Measurements from ENCODE around the gene SLC8A1. TPM values are rescaled to one million over a fixed set of nuclear protein-coding genes. Genes with fewer than 3 reads are reported as not detected.

The SLC8A1 gene
- total RNA-seq, 1 experiment from 2014 or later: 1.6 TPM

DNA sequence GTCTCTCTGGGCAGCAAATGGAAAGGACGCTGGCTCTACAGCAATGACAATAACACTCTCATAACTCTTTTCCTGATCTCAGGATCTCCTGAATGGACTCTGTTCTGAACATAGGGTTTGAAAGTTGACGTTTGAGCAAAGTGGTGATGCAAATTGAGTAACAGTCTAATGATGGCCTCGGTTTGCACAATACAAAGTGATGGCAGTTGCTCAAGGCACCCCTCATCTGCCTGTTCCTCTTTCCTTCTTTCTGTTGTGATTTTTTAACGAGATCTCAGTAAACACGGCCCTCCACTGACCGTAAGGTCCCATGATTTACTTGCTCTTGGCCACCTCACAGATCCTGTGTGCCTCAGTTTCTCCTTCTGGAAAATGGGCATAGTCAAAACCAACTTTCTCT lies 303.6 kb downstream of the SLC8A1 start:
- Mint-ChIP-seq H3K4me1 (ENCODE audit: insufficient read depth, unreplicated experiment) (no peaks in the 10 kb centered on the region), H3K4me3 (ENCODE audit: unreplicated experiment) (no peak overlapping the region), H3K27ac (ENCODE audit: low read depth, unreplicated experiment) (no peak overlapping the region), H3K9me3 (ENCODE audit: unreplicated experiment) (no peaks in the 10 kb centered on the region), H3K27me3 (ENCODE audit: insufficient read depth, unreplicated experiment) (no peaks in the 10 kb centered on the region), H3K36me3 (ENCODE audit: insufficient read depth, unreplicated experiment) (no peaks in the 10 kb centered on the region)
- TF ChIP-seq, protein P1, sequence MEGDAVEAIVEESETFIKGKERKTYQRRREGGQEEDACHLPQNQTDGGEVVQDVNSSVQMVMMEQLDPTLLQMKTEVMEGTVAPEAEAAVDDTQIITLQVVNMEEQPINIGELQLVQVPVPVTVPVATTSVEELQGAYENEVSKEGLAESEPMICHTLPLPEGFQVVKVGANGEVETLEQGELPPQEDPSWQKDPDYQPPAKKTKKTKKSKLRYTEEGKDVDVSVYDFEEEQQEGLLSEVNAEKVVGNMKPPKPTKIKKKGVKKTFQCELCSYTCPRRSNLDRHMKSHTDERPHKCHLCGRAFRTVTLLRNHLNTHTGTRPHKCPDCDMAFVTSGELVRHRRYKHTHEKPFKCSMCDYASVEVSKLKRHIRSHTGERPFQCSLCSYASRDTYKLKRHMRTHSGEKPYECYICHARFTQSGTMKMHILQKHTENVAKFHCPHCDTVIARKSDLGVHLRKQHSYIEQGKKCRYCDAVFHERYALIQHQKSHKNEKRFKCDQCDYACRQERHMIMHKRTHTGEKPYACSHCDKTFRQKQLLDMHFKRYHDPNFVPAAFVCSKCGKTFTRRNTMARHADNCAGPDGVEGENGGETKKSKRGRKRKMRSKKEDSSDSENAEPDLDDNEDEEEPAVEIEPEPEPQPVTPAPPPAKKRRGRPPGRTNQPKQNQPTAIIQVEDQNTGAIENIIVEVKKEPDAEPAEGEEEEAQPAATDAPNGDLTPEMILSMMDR (IDR thresholded peaks at IDR 0.05; ENCODE audit: unreplicated experiment): no peak
- CTCF ChIA-PET: interaction anchor here (0.8 kb wide), 1 partner anchor 99 kb away, joined by 3 read pairs; no protein-coding TSS in a partner anchor
- no peak for DNase-seq (ENCODE audit: unreplicated experiment)
- POLR2A ChIA-PET: no interaction called here
- intact Hi-C loops (cut with micrococcal nuclease): no loop called here
- no TSS peak for BruUV-seq (replicated peaks)

DNA sequence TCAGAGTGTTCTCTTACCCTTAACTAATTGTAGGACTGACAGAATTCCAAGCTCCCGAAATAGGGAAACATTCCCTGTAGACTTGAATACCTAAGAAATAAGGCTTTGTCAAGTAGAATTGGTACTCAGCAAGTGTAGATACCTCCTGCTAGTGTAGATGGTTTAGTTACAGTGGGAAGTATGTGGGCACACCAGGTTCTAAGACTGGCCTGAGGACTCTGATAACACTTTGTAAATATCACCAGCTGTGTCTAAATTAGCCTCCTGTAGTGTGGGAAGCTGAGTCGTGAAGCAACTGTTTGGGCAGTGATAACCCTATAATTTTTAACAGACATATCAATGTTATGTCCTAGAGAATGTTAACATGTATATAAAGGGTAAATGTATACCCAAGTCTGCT lies 304.5 kb downstream of the SLC8A1 start:
- ChIA-PET POLR2A (interaction anchor here (0.6 kb wide), 1 partner anchor 44 kb away, joined by 3 read pairs; no protein-coding TSS in a partner anchor), CTCF (interaction anchor here (0.6 to 2.9 kb wide), 2 partner anchors 12 to 416 kb away, joined by 3 to 9 read pairs; no protein-coding TSS in a partner anchor)
- Mint-ChIP-seq H3K9me3 (ENCODE audit: unreplicated experiment) (no peaks in the 10 kb centered on the region), H3K27me3 (ENCODE audit: insufficient read depth, unreplicated experiment) (no peaks in the 10 kb centered on the region), H3K36me3 (ENCODE audit: insufficient read depth, unreplicated experiment) (no peaks in the 10 kb centered on the region), H3K4me1 (ENCODE audit: insufficient read depth, unreplicated experiment) (no peaks in the 10 kb centered on the region), H3K27ac (ENCODE audit: low read depth, unreplicated experiment) (no peak overlapping the region), H3K4me3 (ENCODE audit: unreplicated experiment) (no peak overlapping the region)
- TF ChIP-seq, protein P1 (IDR thresholded peaks at IDR 0.05; ENCODE audit: unreplicated experiment): no peak
- intact Hi-C loops (cut with micrococcal nuclease): no loop called here
- no TSS peak for BruUV-seq (replicated peaks)
- no peak for DNase-seq (ENCODE audit: unreplicated experiment)

DNA sequence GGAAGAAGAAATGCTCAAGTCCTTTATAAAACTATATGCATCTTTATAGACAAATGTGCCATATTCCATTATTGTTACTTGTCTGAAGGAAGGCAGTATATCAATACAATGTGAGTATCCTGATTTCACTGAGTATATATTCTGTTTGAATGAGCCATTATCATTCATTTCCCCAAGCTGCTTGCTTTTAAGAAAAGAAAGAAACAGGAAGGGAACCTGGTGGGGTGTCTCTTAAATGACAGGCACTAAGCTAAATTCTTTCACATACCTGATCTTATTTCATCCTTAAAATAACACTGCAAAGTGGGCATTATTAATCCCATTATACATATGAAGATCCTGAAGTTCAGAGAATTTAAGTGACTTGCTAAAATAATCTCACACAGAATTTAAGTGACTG lies 307.9 kb downstream of the SLC8A1 start:
- H3K9me3 Mint-ChIP-seq (ENCODE audit: unreplicated experiment): no peaks in the 10 kb centered on the region
- no peak overlapping the region for H3K4me3 Mint-ChIP-seq (ENCODE audit: unreplicated experiment)
- intact Hi-C loops (cut with micrococcal nuclease): no loop called here
- ChIA-PET POLR2A (no interaction called here), CTCF (no interaction called here)
- H3K4me1 Mint-ChIP-seq (ENCODE audit: insufficient read depth, unreplicated experiment): no peaks in the 10 kb centered on the region
- no peaks in the 10 kb centered on the region for H3K36me3 Mint-ChIP-seq (ENCODE audit: insufficient read depth, unreplicated experiment)
- no peak overlapping the region for H3K27ac Mint-ChIP-seq (ENCODE audit: low read depth, unreplicated experiment)
- H3K27me3 Mint-ChIP-seq (ENCODE audit: insufficient read depth, unreplicated experiment): no peaks in the 10 kb centered on the region
- DNase-seq (ENCODE audit: unreplicated experiment): no peak
- TF ChIP-seq, protein P1 (IDR thresholded peaks at IDR 0.05; ENCODE audit: unreplicated experiment): no peak
- BruUV-seq (replicated peaks): no TSS peak

DNA sequence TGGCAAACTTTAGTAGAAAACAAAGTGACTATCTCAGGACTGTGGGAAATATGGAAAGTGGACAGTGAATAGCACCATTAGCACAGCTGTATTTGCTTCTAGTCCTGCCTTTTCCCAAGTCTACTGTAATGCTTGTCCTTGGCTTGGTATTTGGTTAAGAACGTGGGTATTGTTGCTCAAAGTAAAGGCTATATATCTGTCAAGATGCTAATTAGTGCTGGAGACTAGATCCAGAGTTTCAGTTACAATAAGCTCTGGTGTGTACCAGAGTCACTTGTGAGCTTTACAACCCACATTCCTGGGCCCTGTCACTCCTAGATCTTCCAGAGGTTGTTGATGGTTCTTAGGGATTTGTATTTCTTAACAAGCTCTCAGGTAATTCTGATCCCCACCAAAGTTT lies 313.6 kb downstream of the SLC8A1 start:
- POLR2A ChIA-PET: interaction anchor here (0.7 kb wide), 1 partner anchor 702 kb away, joined by 3 read pairs; no protein-coding TSS in a partner anchor
- no peaks in the 10 kb centered on the region for H3K9me3 Mint-ChIP-seq (ENCODE audit: unreplicated experiment)

More for the DNA sequence above, 313.6 kb downstream of the SLC8A1 start:
- H3K27ac Mint-ChIP-seq (ENCODE audit: low read depth, unreplicated experiment): no peak overlapping the region
- H3K36me3 Mint-ChIP-seq (ENCODE audit: insufficient read depth, unreplicated experiment): no peaks in the 10 kb centered on the region
- intact Hi-C loops (cut with micrococcal nuclease): no loop called here
- no peaks in the 10 kb centered on the region for H3K27me3 Mint-ChIP-seq (ENCODE audit: insufficient read depth, unreplicated experiment)
- TF ChIP-seq, protein P1 (IDR thresholded peaks at IDR 0.05; ENCODE audit: unreplicated experiment): no peak
- no peak for DNase-seq (ENCODE audit: unreplicated experiment)
- H3K4me3 Mint-ChIP-seq (ENCODE audit: unreplicated experiment): no peak overlapping the region
- H3K4me1 Mint-ChIP-seq (ENCODE audit: insufficient read depth, unreplicated experiment): no peaks in the 10 kb centered on the region
- CTCF ChIA-PET: interaction anchor here (0.6 kb wide), 1 partner anchor 23 kb away, joined by 3 read pairs; no protein-coding TSS in a partner anchor
- BruUV-seq (replicated peaks): no TSS peak
